ENCODE results near the gene LIMS2. TPM values are rescaled to one million over a fixed set of nuclear protein-coding genes. Genes with fewer than 3 reads are reported as not detected.

Gene LIMS2
- total and polyA plus RNA-seq, 8 donors, result 22.4 to 122 (median 27.3) TPM

- peaks cover 4 to 43% of the 10 kb centered on the region in 2 donors for H3K4me1 ChIP-seq
- no peak overlapping the region for H3K27ac ChIP-seq
Observed at GRCh38 chr2:127651381-127651809, 23.9 kb downstream of the LIMS2 start.

GRCh38 chr2:127650785-127651380 lies 24.4 kb downstream of the LIMS2 start:
- H3K4me3 ChIP-seq, result no peak overlapping the region
- no peak overlapping the region for H3K27ac ChIP-seq
- peaks cover 0 to 20% of the 10 kb centered on the region in 2 donors for H3K36me3 ChIP-seq
- no peak for ATAC-seq
- TF ChIP-seq, protein P1, sequence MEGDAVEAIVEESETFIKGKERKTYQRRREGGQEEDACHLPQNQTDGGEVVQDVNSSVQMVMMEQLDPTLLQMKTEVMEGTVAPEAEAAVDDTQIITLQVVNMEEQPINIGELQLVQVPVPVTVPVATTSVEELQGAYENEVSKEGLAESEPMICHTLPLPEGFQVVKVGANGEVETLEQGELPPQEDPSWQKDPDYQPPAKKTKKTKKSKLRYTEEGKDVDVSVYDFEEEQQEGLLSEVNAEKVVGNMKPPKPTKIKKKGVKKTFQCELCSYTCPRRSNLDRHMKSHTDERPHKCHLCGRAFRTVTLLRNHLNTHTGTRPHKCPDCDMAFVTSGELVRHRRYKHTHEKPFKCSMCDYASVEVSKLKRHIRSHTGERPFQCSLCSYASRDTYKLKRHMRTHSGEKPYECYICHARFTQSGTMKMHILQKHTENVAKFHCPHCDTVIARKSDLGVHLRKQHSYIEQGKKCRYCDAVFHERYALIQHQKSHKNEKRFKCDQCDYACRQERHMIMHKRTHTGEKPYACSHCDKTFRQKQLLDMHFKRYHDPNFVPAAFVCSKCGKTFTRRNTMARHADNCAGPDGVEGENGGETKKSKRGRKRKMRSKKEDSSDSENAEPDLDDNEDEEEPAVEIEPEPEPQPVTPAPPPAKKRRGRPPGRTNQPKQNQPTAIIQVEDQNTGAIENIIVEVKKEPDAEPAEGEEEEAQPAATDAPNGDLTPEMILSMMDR (IDR thresholded peaks at IDR 0.05), result no peak
- H3K4me1 ChIP-seq, result peaks cover 4 to 48% of the 10 kb centered on the region in 2 donors
- H3K27me3 ChIP-seq, result no peaks in the 10 kb centered on the region
- H3K9me3 ChIP-seq, result no peaks in the 10 kb centered on the region
- intact Hi-C loops (cut with DNase I), result no loop called here
- peak in 1 of 4 donors; percentile 69 for DNase-seq

More at GRCh38 chr2:127651381-127651809, 23.9 kb downstream of the LIMS2 start:
- Histone ChIP-seq H3K9me3 (no peaks in the 10 kb centered on the region), H3K4me3 (no peak overlapping the region), H3K27me3 (no peaks in the 10 kb centered on the region), H3K36me3 (peaks cover 0 to 20% of the 10 kb centered on the region in 2 donors)
- TF ChIP-seq, protein P1 (IDR thresholded peaks at IDR 0.05), result no peak
- no peak for ATAC-seq
- DNase-seq, result peak in 1 of 4 donors; percentile 68
- intact Hi-C loops (cut with DNase I), result no loop called here

DNA sequence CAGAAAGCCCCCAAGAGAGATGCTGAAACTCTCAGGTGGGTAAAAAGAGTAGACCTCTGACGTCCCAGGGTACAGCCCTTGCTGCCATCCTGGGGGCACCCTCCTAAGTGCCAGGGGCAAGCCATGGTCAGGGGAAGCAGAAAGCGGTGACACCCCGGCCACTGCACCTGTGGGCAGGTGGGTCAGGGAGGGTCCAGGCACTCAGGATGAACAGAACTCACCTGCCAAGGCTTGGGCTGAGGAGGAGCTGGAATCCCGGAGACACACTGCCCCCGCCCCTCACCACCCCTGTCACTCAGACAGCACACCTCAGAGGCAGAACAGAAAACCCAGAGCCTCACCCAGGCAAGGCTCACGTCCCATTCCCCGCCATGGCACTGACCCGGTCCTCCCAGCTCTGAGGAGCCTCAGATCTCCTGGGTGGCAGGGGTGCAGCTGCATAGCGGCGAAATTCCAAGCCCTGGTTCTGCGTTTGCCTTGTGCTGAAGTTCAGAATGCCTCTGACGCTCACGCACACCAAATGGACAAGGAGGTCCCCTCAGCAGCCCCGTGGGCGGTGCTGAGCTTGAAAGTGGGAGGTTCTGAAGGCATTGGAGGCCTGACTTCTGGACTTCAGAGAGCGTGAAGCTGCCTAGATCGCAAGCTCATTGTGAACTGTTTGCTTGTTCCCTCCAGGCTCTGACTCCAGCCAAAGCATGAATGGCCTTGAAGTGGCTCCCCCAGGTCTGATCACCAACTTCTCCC lies 25.1 kb downstream of the LIMS2 start:
- Histone ChIP-seq H3K36me3 (peaks cover 0 to 20% of the 10 kb centered on the region in 2 donors), H3K9me3 (no peaks in the 10 kb centered on the region), H3K27ac (no peak overlapping the region), H3K4me3 (no peak overlapping the region), H3K4me1 (peaks cover 4 to 48% of the 10 kb centered on the region in 2 donors), H3K27me3 (no peaks in the 10 kb centered on the region)
- intact Hi-C loops (cut with DNase I), result no loop called here
- ATAC-seq (no peak), DNase-seq (peak in 1 of 4 donors; percentile 43)
- TF ChIP-seq, protein P1 (IDR thresholded peaks at IDR 0.05), result peak; percentile 20 to 46

DNA sequence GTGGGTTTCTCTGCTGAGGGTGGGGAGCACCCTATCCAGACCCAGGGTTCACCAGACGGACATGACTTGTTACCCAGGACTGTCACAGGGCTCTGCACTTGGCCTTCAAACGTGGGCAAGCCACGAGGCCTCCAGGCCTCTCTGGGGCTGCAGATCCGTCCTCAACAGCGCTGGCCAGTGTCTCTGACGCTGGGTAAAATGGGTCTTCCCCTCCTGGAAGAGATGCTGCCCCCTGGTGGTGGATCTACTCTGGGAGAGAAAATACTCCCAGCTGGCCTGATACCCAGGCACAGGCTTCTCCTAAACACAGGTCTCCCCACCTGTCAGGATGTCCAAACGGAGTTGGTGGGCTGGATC lies 25.7 kb downstream of the LIMS2 start:
- H3K27me3 ChIP-seq, result no peaks in the 10 kb centered on the region
- TF ChIP-seq, protein P1 (IDR thresholded peaks at IDR 0.05), result peak; percentile 76 to 92
- DNase-seq (peak; percentile 43 to 83 (median 78)), ATAC-seq (peak; percentile 88)
- peak overlapping the region in 1 of 2 donors; percentile 41 for H3K27ac ChIP-seq
- peaks cover 0 to 20% of the 10 kb centered on the region in 2 donors for H3K36me3 ChIP-seq
- no peak overlapping the region for H3K4me3 ChIP-seq
- peaks cover 4 to 47% of the 10 kb centered on the region in 2 donors for H3K4me1 ChIP-seq
- intact Hi-C loops (cut with DNase I), result no loop called here
- H3K9me3 ChIP-seq, result no peaks in the 10 kb centered on the region

- DNase-seq (peak in 2 of 4 donors; percentile 41 to 72), ATAC-seq (peak; percentile 4)
- peaks cover 4 to 47% of the 10 kb centered on the region in 2 donors for H3K4me1 ChIP-seq
Observed at GRCh38 chr2:127649100-127649611, 26.2 kb downstream of the LIMS2 start.

More at GRCh38 chr2:127649100-127649611, 26.2 kb downstream of the LIMS2 start:
- intact Hi-C loops (cut with DNase I), result no loop called here
- TF ChIP-seq, protein P1 (IDR thresholded peaks at IDR 0.05), result no peak
- H3K36me3 ChIP-seq, result peaks cover 0 to 16% of the 10 kb centered on the region in 2 donors
- H3K9me3 ChIP-seq, result no peaks in the 10 kb centered on the region
- H3K27ac ChIP-seq, result peak overlapping the region in 1 of 2 donors; percentile 41
- no peaks in the 10 kb centered on the region for H3K27me3 ChIP-seq
- no peak overlapping the region for H3K4me3 ChIP-seq

Data from left lung (tissue), 10 donors.